ENCODE data around the gene CASR. TPM values are rescaled to one million over a fixed set of nuclear protein-coding genes. Genes with fewer than 3 reads are reported as not detected.

CASR gene
- total RNA-seq, 1 experiment from 2014 or later: 0.02 TPM

GRCh38 chr3:122208579-122208978, 25.1 kb downstream of the CASR start:
- Histone ChIP-seq H3K23ac (ENCODE audit: insufficient read length, low read depth, low read length) (no peak overlapping the region), H4K20me1 (ENCODE audit: control insufficient read depth, insufficient read depth, insufficient read length) (no peaks in the 10 kb centered on the region)

More at GRCh38 chr3:122208579-122208978, 25.1 kb downstream of the CASR start:
- H3K18ac ChIP-seq (ENCODE audit: insufficient read length, low read depth, low read length): no peak overlapping the region
- no peaks in the 10 kb centered on the region for H3K27me3 ChIP-seq (ENCODE audit: insufficient read depth, low read length)
- H2BK20ac ChIP-seq (ENCODE audit: low read depth, low read length, poor library complexity, severe bottlenecking): no peak overlapping the region
- no peaks in the 10 kb centered on the region for H3K9me3 ChIP-seq (ENCODE audit: control insufficient read depth, low read depth, low read length)
- no peak overlapping the region for H3K56ac ChIP-seq (ENCODE audit: insufficient read length, low read depth, low read length)
- no peaks in the 10 kb centered on the region for H3K79me1 ChIP-seq (ENCODE audit: insufficient read depth, low read depth, low read length, poor library complexity, severe bottlenecking)
- H4K5ac ChIP-seq (ENCODE audit: insufficient read length, low read depth, low read length): no peak overlapping the region
- no peak for DNase-seq
- H2BK15ac ChIP-seq (ENCODE audit: low read depth, low read length): no peak overlapping the region
- no peak overlapping the region for H3K9ac ChIP-seq (ENCODE audit: extremely low read depth, insufficient read length, low read length)
- no peak overlapping the region for H2AFZ ChIP-seq (ENCODE audit: low read length)
- H4K91ac ChIP-seq (ENCODE audit: insufficient read length, low read depth, low read length): no peak overlapping the region
- no peak overlapping the region for H2BK12ac ChIP-seq (ENCODE audit: insufficient read length, low read depth, low read length)
- H3K4me2 ChIP-seq (ENCODE audit: insufficient read depth, insufficient read length, low read length): no peak overlapping the region
- H3T11ph ChIP-seq (ENCODE audit: low read length): no peak overlapping the region
- H2AK5ac ChIP-seq (ENCODE audit: insufficient read length, low read length): no peak overlapping the region
- no peaks in the 10 kb centered on the region for H3K79me2 ChIP-seq (ENCODE audit: insufficient read depth, low read length)
- H3K23me2 ChIP-seq (ENCODE audit: insufficient read length, low read depth, low read length, poor library complexity, severe bottlenecking): no peaks in the 10 kb centered on the region
- no peak overlapping the region for H2BK120ac ChIP-seq (ENCODE audit: low read depth, low read length, poor library complexity, severe bottlenecking)
- no peak overlapping the region for H3K27ac ChIP-seq (ENCODE audit: insufficient read length, low read depth, low read length)
- peaks cover 1% of the 10 kb centered on the region; the same call in 1 of the 2 replicates for H3K27me3 Mint-ChIP-seq (ENCODE audit: low read depth)
- WGBS (ENCODE audit: extremely low coverage, insufficient read length, low lambda C conversion rate): no CpG with 5 or more reads among the region's 4 CpGs
- no peak overlapping the region for H2BK5ac ChIP-seq (ENCODE audit: insufficient read length, low read length)
- no peaks in the 10 kb centered on the region; a peak in 1 of 7 replicates for H3K36me3 Mint-ChIP-seq (ENCODE audit: insufficient read depth in 1 of 3, low read depth in 3 of 3)
- H3K14ac ChIP-seq (ENCODE audit: insufficient read depth, low read length): no peak overlapping the region
- no peaks in the 10 kb centered on the region for H3K4me1 Mint-ChIP-seq
- no peak for TF ChIP-seq CTCF (conservative IDR thresholded peaks at IDR 0.05)
- H3K27ac Mint-ChIP-seq: no peak overlapping the region
- no peak overlapping the region for H3K4ac ChIP-seq (ENCODE audit: low read depth, low read length)
- peaks cover 0 to 6% of the 10 kb centered on the region in 2 experiments; a peak in 2 of 5 replicates for H3K9me3 Mint-ChIP-seq
- no peak overlapping the region for H4K8ac ChIP-seq (replicated peaks; ENCODE audit: insufficient read length, low read depth, low read length)
- H3K4me1 ChIP-seq (ENCODE audit: insufficient read depth, low read length): no peaks in the 10 kb centered on the region
- no peak overlapping the region for H3K4me3 Mint-ChIP-seq
